NCI-H2107 treated with DMSO at 0.1 percent for 48 hours (cell line): Measurements from ENCODE around the gene ANKMY1.
A peak's percentile ranks its signal among the peaks of the same experiment; 100 is the strongest.

Experiments used
- DNase-seq: peaks from one replicate; lab custom pipeline; 2025; ENCODE audit not compliant: unreplicated experiment; lab: John Stamatoyannopoulos, UW

ANKMY1 gene

GRCh38 chr2:240461471-240462072, 96.2 kb downstream of the ANKMY1 start:
- DNase-seq, result no peak

- DNase-seq, result no peak
Observed at GRCh38 chr2:240460781-240461431, 96.9 kb downstream of the ANKMY1 start.

GRCh38 chr2:240460253-240460711, 97.5 kb downstream of the ANKMY1 start:
- no peak for DNase-seq

GRCh38 chr2:240459401-240460252, 98.2 kb downstream of the ANKMY1 start:
- peak; percentile 46 for DNase-seq

GRCh38 chr2:240458900-240459391, 98.8 kb downstream of the ANKMY1 start:
- no peak for DNase-seq

- DNase-seq, result no peak
Observed at GRCh38 chr2:240458044-240458899, 99.5 kb downstream of the ANKMY1 start.

GRCh38 chr2:240457223-240458043, 100.4 kb downstream of the ANKMY1 start:
- DNase-seq, result no peak

GRCh38 chr2:240456447-240457222, 101.2 kb downstream of the ANKMY1 start:
- DNase-seq, result no peak

- no peak for DNase-seq
Observed at GRCh38 chr2:240455647-240456446, 101.9 kb downstream of the ANKMY1 start.

GRCh38 chr2:240455272-240455646, 102.5 kb downstream of the ANKMY1 start:
- DNase-seq, result no peak

- DNase-seq, result no peak
Observed at GRCh38 chr2:240454106-240454901, 103.5 kb downstream of the ANKMY1 start.

- DNase-seq, result no peak
Observed at GRCh38 chr2:240453461-240454105, 104.2 kb downstream of the ANKMY1 start.

- DNase-seq, result no peak
Observed at GRCh38 chr2:240452462-240453256, 105.1 kb downstream of the ANKMY1 start.

- DNase-seq, result no peak
Observed at GRCh38 chr2:240451791-240452461, 105.9 kb downstream of the ANKMY1 start.

GRCh38 chr2:240451108-240451611, 106.6 kb downstream of the ANKMY1 start:
- no peak for DNase-seq
